Liver (tissue), 3 donors: Measurements from ENCODE around the gene CAPZA2.

Experiments used
- EGR1 ChIP-seq, 2 donors: IDR thresholded peaks; 2 replicates each; pipeline ENCODE4 v1.6.1; 2016 to 2018; ENCODE audit warnings: antibody characterized with exemption in 2 of 2, low read depth in 2 of 2
- HNF4A ChIP-seq, 2 donors: conservative IDR thresholded peaks; 2 replicates each; pipeline ENCODE4 v1.6.1; 2016; ENCODE audit warnings: antibody characterized with exemption in 2 of 2, mild to moderate bottlenecking in 2 of 2
- JUND ChIP-seq, 2 donors: IDR thresholded peaks; 2 replicates each; pipeline ENCODE4 v1.6.1; 2016; ENCODE audit warnings: antibody characterized with exemption in 2 of 2
- NR2F2 ChIP-seq: IDR thresholded peaks from 2 replicates; pipeline ENCODE4 v1.6.1; 2016; ENCODE audit warnings: antibody characterized with exemption
- RAD21 ChIP-seq, 2 donors: IDR thresholded peaks; 2 replicates each; pipeline ENCODE4 v1.6.1; 2016; ENCODE audit warnings: antibody characterized with exemption in 2 of 2, mild to moderate bottlenecking in 2 of 2
- SP1 ChIP-seq: IDR thresholded peaks from 2 replicates; pipeline ENCODE4 v1.6.1; 2018; ENCODE audit warnings: antibody characterized with exemption, mild to moderate bottlenecking
- TAF1 ChIP-seq: conservative IDR thresholded peaks from 2 replicates; pipeline ENCODE4 v1.6.1; 2016; ENCODE audit warnings: antibody characterized with exemption, mild to moderate bottlenecking
- TF ChIP-seq, protein P1 (sequence below): fragments of 150-350 bp; IDR thresholded peaks from 2 replicates; pipeline ENCODE4 v1.5.1; 2017; ENCODE audit warnings: improper control_type of control experiment, low read depth, low read length; ENCODE audit not compliant: missing input control
- TF ChIP-seq, protein P2 (sequence below): IDR thresholded peaks from 2 replicates; pipeline ENCODE4 v1.6.1; 2016; ENCODE audit warnings: antibody characterized with exemption
- donor health status: healthy.
- donor health status: healthy.

DNA sequence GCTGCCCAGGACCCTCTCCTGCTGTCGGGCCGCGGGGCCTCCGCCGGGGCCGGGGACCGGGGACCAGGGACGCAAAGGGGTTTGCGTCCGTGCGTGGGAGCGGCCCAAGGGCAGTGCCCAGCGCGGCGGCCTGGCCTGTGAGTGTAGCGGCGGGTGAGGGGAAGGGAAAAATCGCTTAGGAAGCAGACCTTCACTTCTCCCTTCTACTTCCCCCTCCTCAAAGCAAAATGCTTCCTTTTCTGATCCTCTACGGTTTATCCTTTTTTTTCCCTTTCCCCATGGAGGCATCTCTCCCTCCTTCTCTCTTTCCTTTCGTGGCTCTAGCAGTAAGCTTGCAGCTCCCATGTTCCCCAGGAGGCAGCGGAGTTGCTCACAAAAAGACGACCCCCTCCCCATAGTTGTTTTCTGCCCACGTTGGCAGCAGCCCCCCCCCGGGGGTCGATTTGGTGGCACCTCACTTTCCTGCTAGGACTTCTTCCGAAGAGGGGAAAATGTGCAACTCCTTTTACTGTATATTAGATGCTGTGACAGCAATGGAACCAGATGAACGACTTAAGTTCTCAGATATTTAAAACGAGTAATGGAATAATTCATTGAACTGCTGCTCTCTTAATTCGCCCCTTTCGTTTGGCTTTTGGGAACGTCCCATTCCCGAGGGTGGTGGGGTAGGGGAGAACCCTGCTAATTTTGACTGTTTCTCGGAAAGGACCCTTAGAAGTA is 724 bp downstream of the CAPZA2 start:
- TF ChIP-seq, protein P1, sequence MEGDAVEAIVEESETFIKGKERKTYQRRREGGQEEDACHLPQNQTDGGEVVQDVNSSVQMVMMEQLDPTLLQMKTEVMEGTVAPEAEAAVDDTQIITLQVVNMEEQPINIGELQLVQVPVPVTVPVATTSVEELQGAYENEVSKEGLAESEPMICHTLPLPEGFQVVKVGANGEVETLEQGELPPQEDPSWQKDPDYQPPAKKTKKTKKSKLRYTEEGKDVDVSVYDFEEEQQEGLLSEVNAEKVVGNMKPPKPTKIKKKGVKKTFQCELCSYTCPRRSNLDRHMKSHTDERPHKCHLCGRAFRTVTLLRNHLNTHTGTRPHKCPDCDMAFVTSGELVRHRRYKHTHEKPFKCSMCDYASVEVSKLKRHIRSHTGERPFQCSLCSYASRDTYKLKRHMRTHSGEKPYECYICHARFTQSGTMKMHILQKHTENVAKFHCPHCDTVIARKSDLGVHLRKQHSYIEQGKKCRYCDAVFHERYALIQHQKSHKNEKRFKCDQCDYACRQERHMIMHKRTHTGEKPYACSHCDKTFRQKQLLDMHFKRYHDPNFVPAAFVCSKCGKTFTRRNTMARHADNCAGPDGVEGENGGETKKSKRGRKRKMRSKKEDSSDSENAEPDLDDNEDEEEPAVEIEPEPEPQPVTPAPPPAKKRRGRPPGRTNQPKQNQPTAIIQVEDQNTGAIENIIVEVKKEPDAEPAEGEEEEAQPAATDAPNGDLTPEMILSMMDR: peak; percentile 3
- no peak for TF ChIP-seq EGR1 (IDR thresholded peaks at IDR 0.05; ENCODE audit: low read depth in 2 of 2)
- no peak for TF ChIP-seq JUND (IDR thresholded peaks at IDR 0.05)
- TF ChIP-seq, protein P2, sequence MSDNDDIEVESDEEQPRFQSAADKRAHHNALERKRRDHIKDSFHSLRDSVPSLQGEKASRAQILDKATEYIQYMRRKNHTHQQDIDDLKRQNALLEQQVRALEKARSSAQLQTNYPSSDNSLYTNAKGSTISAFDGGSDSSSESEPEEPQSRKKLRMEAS: no peak
- TF ChIP-seq HNF4A (conservative IDR thresholded peaks at IDR 0.05): no peak
- no peak for TF ChIP-seq RAD21 (IDR thresholded peaks at IDR 0.05)
- no peak for TF ChIP-seq SP1
- no peak for TF ChIP-seq NR2F2
- TF ChIP-seq TAF1: no peak
